AML-193 (cell line): ENCODE results near the gene OR2T35.
A peak's percentile ranks its signal among the peaks of the same experiment; 100 is the strongest.
"Not testable (repeated sequence)": the region's sequence is repeated elsewhere in the genome, so short reads cannot be mapped to it uniquely, and the experiment has no call there.

Experiments
- DNase-seq, 2 experiments: peaks; one replicate each; lab custom pipeline; 2025; lab: John Stamatoyannopoulos, UW

The OR2T35 gene

GRCh38 chr1:248645178-248645577, at the start of gene OR2T35:
Gene OR2T35 (minus strand): TSS chr1:248645278. CDS start chr1:248639258, 6,020 bp downstream.
- not testable (repeated sequence) for DNase-seq

- DNase-seq = no peak
Measured at GRCh38 chr1:248691567-248692155, 46.6 kb upstream of the OR2T35 start.

GRCh38 chr1:248688527-248689298, 43.6 kb upstream of the OR2T35 start:
- DNase-seq = no peak

- DNase-seq = peak; percentile 6 to 21
Measured at GRCh38 chr1:248686815-248687214, 41.7 kb upstream of the OR2T35 start.

- DNase-seq = no peak
Measured at GRCh38 chr1:248681651-248682050, 36.6 kb upstream of the OR2T35 start.

GRCh38 chr1:248670003-248670402, 24.9 kb upstream of the OR2T35 start:
- DNase-seq = no peak

GRCh38 chr1:248663453-248664328, 18.6 kb upstream of the OR2T35 start:
- not testable (repeated sequence) for DNase-seq

- DNase-seq = not testable (repeated sequence)
Measured at GRCh38 chr1:248656797-248657196, 11.7 kb upstream of the OR2T35 start.

GRCh38 chr1:248655354-248655753, 10.3 kb upstream of the OR2T35 start, which contains the start of gene OR2T27:
Gene OR2T27 (minus strand): TSS chr1:248655528. CDS start chr1:248650884, 4,644 bp downstream.
- not testable (repeated sequence) for DNase-seq

GRCh38 chr1:248648770-248649536, 3.9 kb upstream of the OR2T35 start:
- DNase-seq = not testable (repeated sequence)

GRCh38 chr1:248642971-248643651, 2.0 kb downstream of the OR2T35 start:
- not testable (repeated sequence) for DNase-seq

GRCh38 chr1:248641583-248641982, 3.5 kb downstream of the OR2T35 start:
- DNase-seq = not testable (repeated sequence)

- not testable (repeated sequence) for DNase-seq
Measured at GRCh38 chr1:248640906-248641305, 4.2 kb downstream of the OR2T35 start.

GRCh38 chr1:248639652-248640051, 5.4 kb downstream of the OR2T35 start:
- not testable (repeated sequence) for DNase-seq

- not testable (repeated sequence) for DNase-seq
Measured at GRCh38 chr1:248636612-248637011, 8.5 kb downstream of the OR2T35 start.

- not testable (repeated sequence) for DNase-seq
Measured at GRCh38 chr1:248634991-248635390, 10.1 kb downstream of the OR2T35 start, which contains the start of gene OR2T11. Gene OR2T11 (minus strand): TSS chr1:248635091. CDS start chr1:248627128, 7,963 bp downstream.

GRCh38 chr1:248631354-248632008, 13.6 kb downstream of the OR2T35 start:
- DNase-seq = no peak

GRCh38 chr1:248630551-248630950, 14.5 kb downstream of the OR2T35 start:
- DNase-seq = no peak

- DNase-seq = no peak
Measured at GRCh38 chr1:248627971-248628844, 16.9 kb downstream of the OR2T35 start.
